Activated naive CD8-positive, alpha-beta T cell treated with anti-CD3 and anti-CD28 coated beads for 36 hours (primary cell): ENCODE measurements around the gene TMEM207. TPM values are rescaled to one million over a fixed set of nuclear protein-coding genes. Genes with fewer than 3 reads are reported as not detected.

ENCODE experiments used
- DNase-seq: peaks from one replicate; pipeline ENCODE4 v3.0.0; 2021
- H3K27ac Mint-ChIP-seq: one replicate; pipeline ENCODE4 v1.8.0; 2022; ENCODE audit warnings: mild to moderate bottlenecking, moderate library complexity, mixed read lengths
- H3K27me3 Mint-ChIP-seq: one replicate; pipeline ENCODE4 v1.8.0; 2022; ENCODE audit warnings: mild to moderate bottlenecking, mixed read lengths
- H3K36me3 Mint-ChIP-seq: one replicate; pipeline ENCODE4 v1.8.0; 2021; ENCODE audit warnings: mild to moderate bottlenecking, mixed read lengths
- H3K4me1 Mint-ChIP-seq: one replicate; pipeline ENCODE4 v1.8.0; 2021; ENCODE audit warnings: mixed read lengths
- H3K4me3 Mint-ChIP-seq: one replicate; pipeline ENCODE4 v1.8.0; 2022; ENCODE audit warnings: mild to moderate bottlenecking, moderate library complexity, mixed read lengths
- H3K9me3 Mint-ChIP-seq: one replicate; pipeline ENCODE4 v1.8.0; 2022; ENCODE audit warnings: mixed read lengths
- total RNA-seq, 2 experiments: library from RNA; stranded (reverse); gene quantifications; one replicate each; pipeline ENCODE4 v1.2.3, GENCODE V29; 2021

Gene TMEM207
- total RNA-seq, 2 experiments from 2014 or later = not detected

DNA sequence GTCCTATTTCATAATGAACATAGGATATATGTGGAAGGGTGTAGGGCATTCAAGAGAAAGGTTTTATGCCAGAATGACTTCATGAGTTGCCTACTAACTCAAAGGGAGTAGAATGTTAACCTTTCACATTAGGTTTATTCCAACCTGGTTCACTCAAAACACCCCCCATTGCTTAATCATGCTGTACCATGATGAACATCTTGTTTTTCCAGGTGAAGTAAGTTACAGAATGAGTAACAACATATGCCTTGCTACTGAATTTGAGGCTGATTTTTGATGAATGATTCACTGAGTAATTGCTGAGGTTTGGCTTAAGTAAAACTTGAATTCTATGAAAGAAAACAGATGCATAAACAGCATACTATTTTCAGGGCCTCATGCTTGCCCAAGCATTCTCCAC lies 67.6 kb downstream of the TMEM207 start:
- H3K9me3 Mint-ChIP-seq = no peaks in the 10 kb centered on the region
- no peaks in the 10 kb centered on the region for H3K4me1 Mint-ChIP-seq
- peaks cover 5% of the 10 kb centered on the region for H3K27me3 Mint-ChIP-seq
- no peaks in the 10 kb centered on the region for H3K36me3 Mint-ChIP-seq
- no peak overlapping the region for H3K4me3 Mint-ChIP-seq
- no peak for DNase-seq
- no peak overlapping the region for H3K27ac Mint-ChIP-seq

DNA sequence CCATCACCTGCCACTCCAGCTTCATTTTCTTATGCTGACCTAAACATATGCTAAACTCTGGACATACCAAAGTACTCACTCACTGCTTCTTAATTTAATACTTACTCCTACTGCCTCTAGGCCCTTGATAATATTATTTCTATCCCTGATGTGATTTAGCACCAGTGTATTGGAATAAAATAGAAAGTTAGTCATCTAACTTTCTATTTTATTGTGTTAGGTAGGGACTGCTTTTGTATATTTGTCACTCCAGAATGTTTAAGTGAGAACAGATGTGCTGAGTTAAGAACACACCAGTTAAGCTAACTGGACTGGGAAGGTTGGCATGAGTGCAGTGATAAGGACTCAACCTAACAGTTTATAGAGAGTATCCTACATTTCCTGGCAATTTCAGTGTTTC lies 68.3 kb downstream of the TMEM207 start:
- H3K27me3 Mint-ChIP-seq = peaks cover 9% of the 10 kb centered on the region
- no peaks in the 10 kb centered on the region for H3K4me1 Mint-ChIP-seq
- no peak overlapping the region for H3K27ac Mint-ChIP-seq
- H3K36me3 Mint-ChIP-seq = no peaks in the 10 kb centered on the region
- no peak overlapping the region for H3K4me3 Mint-ChIP-seq
- no peak for DNase-seq
- H3K9me3 Mint-ChIP-seq = no peaks in the 10 kb centered on the region

DNA sequence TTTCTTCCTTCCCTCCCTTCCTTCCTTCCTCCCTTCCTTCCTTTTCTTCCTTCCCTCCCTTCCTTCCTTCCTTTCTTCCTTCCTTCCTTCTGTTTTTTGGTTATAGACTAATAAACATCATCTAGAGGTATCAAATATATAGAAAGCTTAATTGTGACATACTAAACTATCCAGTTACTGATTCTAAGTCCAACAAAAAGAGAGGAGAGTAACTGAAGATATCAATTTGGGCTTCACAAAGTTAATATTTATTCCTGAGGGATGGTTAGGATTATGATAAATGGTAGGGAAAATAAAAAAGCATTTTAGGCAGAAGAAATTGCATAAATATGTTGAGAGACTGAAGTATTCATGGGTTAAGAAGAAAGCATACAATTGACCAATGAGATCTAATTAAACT lies 69.5 kb downstream of the TMEM207 start:
- H3K4me1 Mint-ChIP-seq = no peaks in the 10 kb centered on the region
- H3K9me3 Mint-ChIP-seq = no peaks in the 10 kb centered on the region
- H3K36me3 Mint-ChIP-seq = no peaks in the 10 kb centered on the region
- no peak overlapping the region for H3K4me3 Mint-ChIP-seq
- H3K27me3 Mint-ChIP-seq = peaks cover 17% of the 10 kb centered on the region
- no peak overlapping the region for H3K27ac Mint-ChIP-seq
- no peak for DNase-seq

Other genes starting within 250 kb of the TMEM207 start
- gene CLDN1, start 127.5 kb downstream of the TMEM207 start, total RNA-seq = under 1 TPM; 0.08 to 0.10 TPM
- gene CLDN16, start 61.7 kb downstream of the TMEM207 start, total RNA-seq = not detected
- 1 to 10 TPM; 7.3 to 8.2 TPM for gene IL1RAP, start 64.2 kb upstream of the TMEM207 start, total RNA-seq